ENCODE data around the gene PGP. TPM values are rescaled to one million over a fixed set of nuclear protein-coding genes. Genes with fewer than 3 reads are reported as not detected.

PGP gene
- total and polyA plus RNA-seq, 4 donors, result 3.4 to 9.9 (median 6.3) TPM

DNA sequence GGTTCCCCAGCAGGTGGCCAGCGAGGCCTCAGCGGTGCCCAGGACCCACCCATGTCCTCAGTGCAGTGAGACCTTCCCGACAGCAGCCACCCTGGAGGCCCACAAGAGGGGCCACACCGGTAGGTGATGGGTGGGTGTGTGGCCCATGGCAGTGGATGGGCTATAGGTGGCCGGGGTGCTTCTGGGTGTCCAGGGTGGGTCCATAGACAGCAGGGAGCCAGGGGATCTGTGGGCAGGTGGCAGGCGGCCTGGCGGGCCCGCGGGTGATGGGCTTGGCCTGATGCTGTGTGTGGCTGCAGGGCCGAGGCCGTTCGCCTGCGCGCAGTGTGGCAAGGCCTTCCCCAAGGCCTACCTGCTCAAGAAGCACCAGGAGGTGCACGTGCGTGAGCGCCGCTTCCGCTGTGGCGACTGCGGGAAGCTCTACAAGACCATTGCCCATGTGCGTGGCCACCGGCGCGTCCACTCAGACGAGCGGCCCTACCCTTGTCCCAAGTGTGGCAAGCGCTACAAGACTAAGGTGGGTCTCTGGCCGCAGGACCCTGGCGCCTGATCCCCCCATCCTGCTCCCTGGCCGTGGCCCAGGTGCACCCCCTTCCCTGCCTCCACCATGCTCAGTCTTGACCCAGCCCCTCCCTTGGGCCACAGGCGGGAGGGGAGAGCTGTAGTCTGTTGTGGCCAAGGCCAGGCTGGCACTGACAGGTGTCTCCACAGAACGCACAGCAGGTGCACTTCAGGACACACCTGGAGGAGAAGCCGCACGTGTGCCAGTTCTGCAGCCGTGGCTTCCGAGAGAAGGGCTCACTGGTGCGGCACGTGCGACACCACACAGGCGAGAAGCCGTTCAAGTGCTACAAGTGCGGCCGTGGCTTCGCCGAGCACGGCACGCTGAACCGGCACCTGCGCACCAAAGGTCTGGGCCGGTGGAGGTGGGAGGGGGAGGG lies 19.5 kb upstream of the PGP start:
- TF ChIP-seq, protein P1, sequence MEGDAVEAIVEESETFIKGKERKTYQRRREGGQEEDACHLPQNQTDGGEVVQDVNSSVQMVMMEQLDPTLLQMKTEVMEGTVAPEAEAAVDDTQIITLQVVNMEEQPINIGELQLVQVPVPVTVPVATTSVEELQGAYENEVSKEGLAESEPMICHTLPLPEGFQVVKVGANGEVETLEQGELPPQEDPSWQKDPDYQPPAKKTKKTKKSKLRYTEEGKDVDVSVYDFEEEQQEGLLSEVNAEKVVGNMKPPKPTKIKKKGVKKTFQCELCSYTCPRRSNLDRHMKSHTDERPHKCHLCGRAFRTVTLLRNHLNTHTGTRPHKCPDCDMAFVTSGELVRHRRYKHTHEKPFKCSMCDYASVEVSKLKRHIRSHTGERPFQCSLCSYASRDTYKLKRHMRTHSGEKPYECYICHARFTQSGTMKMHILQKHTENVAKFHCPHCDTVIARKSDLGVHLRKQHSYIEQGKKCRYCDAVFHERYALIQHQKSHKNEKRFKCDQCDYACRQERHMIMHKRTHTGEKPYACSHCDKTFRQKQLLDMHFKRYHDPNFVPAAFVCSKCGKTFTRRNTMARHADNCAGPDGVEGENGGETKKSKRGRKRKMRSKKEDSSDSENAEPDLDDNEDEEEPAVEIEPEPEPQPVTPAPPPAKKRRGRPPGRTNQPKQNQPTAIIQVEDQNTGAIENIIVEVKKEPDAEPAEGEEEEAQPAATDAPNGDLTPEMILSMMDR (IDR thresholded peaks at IDR 0.05; ENCODE audit: low read depth, low read length, missing input control), result no peak
- TF ChIP-seq HNF4G (IDR thresholded peaks at IDR 0.05) (no peak), NR2F2 (IDR thresholded peaks at IDR 0.05) (no peak), SP1 (IDR thresholded peaks at IDR 0.05) (no peak), HNF4A (conservative IDR thresholded peaks at IDR 0.05) (no peak), GABPA (IDR thresholded peaks at IDR 0.05 in 1 of 2, conservative IDR thresholded peaks at IDR 0.05 in 1 of 2) (no peak), FOXA2 (IDR thresholded peaks at IDR 0.05) (no peak), JUND (IDR thresholded peaks at IDR 0.05) (no peak), EGR1 (IDR thresholded peaks at IDR 0.05; ENCODE audit: low read depth in 2 of 2) (no peak), RXRA (IDR thresholded peaks at IDR 0.05) (no peak), TAF1 (conservative IDR thresholded peaks at IDR 0.05) (no peak), FOXA1 (IDR thresholded peaks at IDR 0.05) (no peak), YY1 (IDR thresholded peaks at IDR 0.05) (no peak), RAD21 (IDR thresholded peaks at IDR 0.05) (no peak)
- TF ChIP-seq, protein P2, sequence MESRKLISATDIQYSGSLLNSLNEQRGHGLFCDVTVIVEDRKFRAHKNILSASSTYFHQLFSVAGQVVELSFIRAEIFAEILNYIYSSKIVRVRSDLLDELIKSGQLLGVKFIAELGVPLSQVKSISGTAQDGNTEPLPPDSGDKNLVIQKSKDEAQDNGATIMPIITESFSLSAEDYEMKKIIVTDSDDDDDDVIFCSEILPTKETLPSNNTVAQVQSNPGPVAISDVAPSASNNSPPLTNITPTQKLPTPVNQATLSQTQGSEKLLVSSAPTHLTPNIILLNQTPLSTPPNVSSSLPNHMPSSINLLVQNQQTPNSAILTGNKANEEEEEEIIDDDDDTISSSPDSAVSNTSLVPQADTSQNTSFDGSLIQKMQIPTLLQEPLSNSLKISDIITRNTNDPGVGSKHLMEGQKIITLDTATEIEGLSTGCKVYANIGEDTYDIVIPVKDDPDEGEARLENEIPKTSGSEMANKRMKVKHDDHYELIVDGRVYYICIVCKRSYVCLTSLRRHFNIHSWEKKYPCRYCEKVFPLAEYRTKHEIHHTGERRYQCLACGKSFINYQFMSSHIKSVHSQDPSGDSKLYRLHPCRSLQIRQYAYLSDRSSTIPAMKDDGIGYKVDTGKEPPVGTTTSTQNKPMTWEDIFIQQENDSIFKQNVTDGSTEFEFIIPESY (IDR thresholded peaks at IDR 0.05), result no peak
- TF ChIP-seq, protein P3, sequence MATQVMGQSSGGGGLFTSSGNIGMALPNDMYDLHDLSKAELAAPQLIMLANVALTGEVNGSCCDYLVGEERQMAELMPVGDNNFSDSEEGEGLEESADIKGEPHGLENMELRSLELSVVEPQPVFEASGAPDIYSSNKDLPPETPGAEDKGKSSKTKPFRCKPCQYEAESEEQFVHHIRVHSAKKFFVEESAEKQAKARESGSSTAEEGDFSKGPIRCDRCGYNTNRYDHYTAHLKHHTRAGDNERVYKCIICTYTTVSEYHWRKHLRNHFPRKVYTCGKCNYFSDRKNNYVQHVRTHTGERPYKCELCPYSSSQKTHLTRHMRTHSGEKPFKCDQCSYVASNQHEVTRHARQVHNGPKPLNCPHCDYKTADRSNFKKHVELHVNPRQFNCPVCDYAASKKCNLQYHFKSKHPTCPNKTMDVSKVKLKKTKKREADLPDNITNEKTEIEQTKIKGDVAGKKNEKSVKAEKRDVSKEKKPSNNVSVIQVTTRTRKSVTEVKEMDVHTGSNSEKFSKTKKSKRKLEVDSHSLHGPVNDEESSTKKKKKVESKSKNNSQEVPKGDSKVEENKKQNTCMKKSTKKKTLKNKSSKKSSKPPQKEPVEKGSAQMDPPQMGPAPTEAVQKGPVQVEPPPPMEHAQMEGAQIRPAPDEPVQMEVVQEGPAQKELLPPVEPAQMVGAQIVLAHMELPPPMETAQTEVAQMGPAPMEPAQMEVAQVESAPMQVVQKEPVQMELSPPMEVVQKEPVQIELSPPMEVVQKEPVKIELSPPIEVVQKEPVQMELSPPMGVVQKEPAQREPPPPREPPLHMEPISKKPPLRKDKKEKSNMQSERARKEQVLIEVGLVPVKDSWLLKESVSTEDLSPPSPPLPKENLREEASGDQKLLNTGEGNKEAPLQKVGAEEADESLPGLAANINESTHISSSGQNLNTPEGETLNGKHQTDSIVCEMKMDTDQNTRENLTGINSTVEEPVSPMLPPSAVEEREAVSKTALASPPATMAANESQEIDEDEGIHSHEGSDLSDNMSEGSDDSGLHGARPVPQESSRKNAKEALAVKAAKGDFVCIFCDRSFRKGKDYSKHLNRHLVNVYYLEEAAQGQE (IDR thresholded peaks at IDR 0.05), result no peak
- TF ChIP-seq, protein P4, sequence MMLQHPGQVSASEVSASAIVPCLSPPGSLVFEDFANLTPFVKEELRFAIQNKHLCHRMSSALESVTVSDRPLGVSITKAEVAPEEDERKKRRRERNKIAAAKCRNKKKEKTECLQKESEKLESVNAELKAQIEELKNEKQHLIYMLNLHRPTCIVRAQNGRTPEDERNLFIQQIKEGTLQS (IDR thresholded peaks at IDR 0.05), result no peak
- TF ChIP-seq, protein P5, sequence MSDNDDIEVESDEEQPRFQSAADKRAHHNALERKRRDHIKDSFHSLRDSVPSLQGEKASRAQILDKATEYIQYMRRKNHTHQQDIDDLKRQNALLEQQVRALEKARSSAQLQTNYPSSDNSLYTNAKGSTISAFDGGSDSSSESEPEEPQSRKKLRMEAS (IDR thresholded peaks at IDR 0.05), result no peak
- no peak for DNase-seq (ENCODE audit: low spot score)
- WGBS, result 95% methylated on average over 51 of the region's 51 CpGs
- Histone ChIP-seq H3K4me3 (ENCODE audit: low read depth in 1 of 3, low read length in 3 of 3) (no peak overlapping the region), H3K36me3 (ENCODE audit: control insufficient read depth in 4 of 4, insufficient read depth in 3 of 4, low read depth in 1 of 4, low read length in 3 of 4) (peaks cover 0 to 54% (median 29%) of the 10 kb centered on the region in 4 donors), H3K9me3 (ENCODE audit: control insufficient read depth in 4 of 4, low read length in 3 of 4) (no peaks in the 10 kb centered on the region), H3K27ac (ENCODE audit: low read depth in 1 of 2, low read length in 2 of 2) (no peak overlapping the region), H3K4me1 (ENCODE audit: control insufficient read depth in 4 of 4, insufficient read depth in 4 of 4, low read length in 3 of 4) (peaks cover 0 to 14% (median 11%) of the 10 kb centered on the region in 4 donors), H3K9ac (ENCODE audit: low read depth in 1 of 2, low read length in 2 of 2) (no peak overlapping the region), H3K27me3 (ENCODE audit: control insufficient read depth in 4 of 4, insufficient read depth in 4 of 4, low read length in 3 of 4) (no peaks in the 10 kb centered on the region)
